ENCODE data around the gene CPSF3.
"Not testable (repeated sequence)": the region's sequence is repeated elsewhere in the genome, so short reads cannot be mapped to it uniquely, and the experiment has no call there.

The CPSF3 gene

GRCh38 chr2:9397201-9397600 is 26.3 kb upstream of the CPSF3 start:
- no peak for DNase-seq

GRCh38 chr2:9398251-9398650 is 25.2 kb upstream of the CPSF3 start:
- not testable (repeated sequence) for DNase-seq

GRCh38 chr2:9398881-9399780 is 24.3 kb upstream of the CPSF3 start:
- DNase-seq: no peak

GRCh38 chr2:9400268-9401058 is 23.0 kb upstream of the CPSF3 start:
- DNase-seq: no peak

GRCh38 chr2:9401059-9401547 is 22.4 kb upstream of the CPSF3 start:
- no peak for DNase-seq

- no peak for DNase-seq
Observed at GRCh38 chr2:9401646-9402371, 21.6 kb upstream of the CPSF3 start.

GRCh38 chr2:9403924-9404323 is 19.5 kb upstream of the CPSF3 start:
- no peak for DNase-seq

- DNase-seq: no peak
Observed at GRCh38 chr2:9404451-9404850, 19.0 kb upstream of the CPSF3 start.

- no peak for DNase-seq
Observed at GRCh38 chr2:9405636-9406035, 17.8 kb upstream of the CPSF3 start.

GRCh38 chr2:9406529-9407362 is 16.7 kb upstream of the CPSF3 start:
- no peak for DNase-seq

- DNase-seq: no peak
Observed at GRCh38 chr2:9407363-9407811, 16.1 kb upstream of the CPSF3 start.

- DNase-seq: no peak
Observed at GRCh38 chr2:9408641-9409151, 14.8 kb upstream of the CPSF3 start.

GRCh38 chr2:9410108-9410507 is 13.3 kb upstream of the CPSF3 start:
- no peak for DNase-seq

GRCh38 chr2:9412781-9413180 is 10.7 kb upstream of the CPSF3 start:
- no peak for DNase-seq

GRCh38 chr2:9415516-9416169 is 7.8 kb upstream of the CPSF3 start:
- no peak for DNase-seq

GRCh38 chr2:9416267-9416961 is 7.0 kb upstream of the CPSF3 start:
- no peak for DNase-seq

GRCh38 chr2:9416962-9417316 is 6.5 kb upstream of the CPSF3 start:
- no peak for DNase-seq

- DNase-seq: no peak
Observed at GRCh38 chr2:9417725-9418124, 5.7 kb upstream of the CPSF3 start.

- no peak for DNase-seq
Observed at GRCh38 chr2:9418746-9419145, 4.7 kb upstream of the CPSF3 start.

- DNase-seq: no peak
Observed at GRCh38 chr2:9419541-9419940, 3.9 kb upstream of the CPSF3 start.

- DNase-seq: no peak
Observed at GRCh38 chr2:9420495-9420894, 3.0 kb upstream of the CPSF3 start.
